VCaP (cell line): Measurements from ENCODE around the gene GLOD4.
"Not testable (repeated sequence)": the region's sequence is repeated elsewhere in the genome, so short reads cannot be mapped to it uniquely, and the experiment has no call there.

ENCODE experiments used
- H3K27ac ChIP-seq: fragments of 450-650 bp; 2 replicates; pipeline ENCODE4 v1.5.1; 2017
- TF ChIP-seq, protein P1 (sequence below): fragments of 450-650 bp; conservative IDR thresholded peaks from 2 replicates; pipeline ENCODE4 v1.5.1; 2017; ENCODE audit warnings: mild to moderate bottlenecking, moderate library complexity

GLOD4 gene

DNA sequence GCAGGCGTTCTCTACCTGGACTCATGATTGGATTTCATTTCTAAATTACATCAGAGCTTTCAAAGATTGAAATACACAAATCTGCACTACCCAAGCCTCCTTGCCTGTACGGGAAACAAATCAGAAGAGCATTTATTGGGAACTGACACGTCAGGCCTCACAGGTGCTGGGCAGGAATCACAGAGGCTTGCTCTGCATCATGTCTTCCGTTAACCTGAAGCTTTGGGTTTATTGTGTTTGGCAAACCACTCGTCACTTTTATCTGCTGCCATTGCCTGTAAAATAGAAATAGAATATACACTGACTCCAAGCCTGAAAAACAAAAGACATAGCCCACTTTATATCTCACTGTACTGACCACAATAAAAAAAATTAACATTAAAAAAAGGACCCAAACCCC lies 22.1 kb downstream of the GLOD4 start:
- TF ChIP-seq, protein P1, sequence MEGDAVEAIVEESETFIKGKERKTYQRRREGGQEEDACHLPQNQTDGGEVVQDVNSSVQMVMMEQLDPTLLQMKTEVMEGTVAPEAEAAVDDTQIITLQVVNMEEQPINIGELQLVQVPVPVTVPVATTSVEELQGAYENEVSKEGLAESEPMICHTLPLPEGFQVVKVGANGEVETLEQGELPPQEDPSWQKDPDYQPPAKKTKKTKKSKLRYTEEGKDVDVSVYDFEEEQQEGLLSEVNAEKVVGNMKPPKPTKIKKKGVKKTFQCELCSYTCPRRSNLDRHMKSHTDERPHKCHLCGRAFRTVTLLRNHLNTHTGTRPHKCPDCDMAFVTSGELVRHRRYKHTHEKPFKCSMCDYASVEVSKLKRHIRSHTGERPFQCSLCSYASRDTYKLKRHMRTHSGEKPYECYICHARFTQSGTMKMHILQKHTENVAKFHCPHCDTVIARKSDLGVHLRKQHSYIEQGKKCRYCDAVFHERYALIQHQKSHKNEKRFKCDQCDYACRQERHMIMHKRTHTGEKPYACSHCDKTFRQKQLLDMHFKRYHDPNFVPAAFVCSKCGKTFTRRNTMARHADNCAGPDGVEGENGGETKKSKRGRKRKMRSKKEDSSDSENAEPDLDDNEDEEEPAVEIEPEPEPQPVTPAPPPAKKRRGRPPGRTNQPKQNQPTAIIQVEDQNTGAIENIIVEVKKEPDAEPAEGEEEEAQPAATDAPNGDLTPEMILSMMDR, result no peak
- peak overlapping the region; percentile 82 for H3K27ac ChIP-seq

DNA sequence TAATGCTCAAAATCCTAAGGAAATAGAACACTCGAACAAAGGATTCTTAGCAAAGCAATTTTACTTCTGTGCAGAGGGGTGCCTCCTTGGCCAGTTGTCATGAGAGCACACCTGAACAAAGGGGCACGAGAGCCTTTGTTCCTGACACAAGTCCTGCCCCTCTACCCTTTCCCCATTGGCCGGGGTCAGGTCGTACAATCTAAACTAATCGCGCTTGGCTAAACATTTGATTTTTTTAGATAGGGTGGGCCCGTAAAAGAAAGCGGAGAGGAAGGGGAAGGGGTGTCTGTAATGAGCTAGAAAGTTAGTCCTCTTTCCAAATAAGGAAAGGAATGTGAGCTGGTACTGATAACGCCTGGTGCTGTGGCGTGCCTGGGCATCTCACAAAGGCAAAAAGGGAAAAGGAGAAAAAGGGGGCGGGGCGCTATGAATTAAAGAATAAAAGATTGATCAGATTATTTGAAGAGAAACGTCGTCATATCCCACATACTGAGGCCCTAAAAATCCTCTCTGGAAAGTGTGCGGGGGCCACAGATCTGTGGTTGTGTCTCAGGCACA lies 26.0 kb downstream of the GLOD4 start:
- H3K27ac ChIP-seq, result not testable (repeated sequence)

DNA sequence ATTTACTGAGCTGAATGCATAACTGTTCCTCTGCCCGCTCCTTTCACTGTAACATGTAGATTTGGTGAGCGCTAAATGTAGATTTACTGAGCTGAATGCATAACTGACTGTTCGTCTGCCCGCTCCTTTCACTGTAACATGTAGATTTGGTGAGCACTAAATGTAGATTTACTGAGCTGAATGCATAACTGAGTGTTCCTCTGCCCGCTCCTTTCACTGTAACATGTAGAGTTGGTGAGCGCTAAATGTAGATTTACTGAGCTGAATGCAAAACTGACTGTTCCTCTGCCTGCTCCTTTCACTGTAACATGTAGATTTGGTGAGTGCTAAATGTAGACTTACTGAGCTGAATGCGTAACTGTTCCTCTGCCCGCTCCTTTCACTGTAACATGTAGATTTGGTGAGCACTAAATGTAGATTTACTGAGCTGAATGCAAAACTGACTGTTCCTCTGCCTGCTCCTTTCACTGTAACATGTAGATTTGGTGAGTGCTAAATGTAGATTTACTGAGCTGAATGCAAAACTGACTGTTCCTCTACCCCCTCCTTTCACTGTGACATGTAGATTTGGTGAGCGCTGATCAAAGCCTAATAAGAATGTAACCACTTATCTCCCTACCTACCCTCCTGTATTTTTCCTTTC lies 26.6 kb downstream of the GLOD4 start:
- not testable (repeated sequence) for H3K27ac ChIP-seq

DNA sequence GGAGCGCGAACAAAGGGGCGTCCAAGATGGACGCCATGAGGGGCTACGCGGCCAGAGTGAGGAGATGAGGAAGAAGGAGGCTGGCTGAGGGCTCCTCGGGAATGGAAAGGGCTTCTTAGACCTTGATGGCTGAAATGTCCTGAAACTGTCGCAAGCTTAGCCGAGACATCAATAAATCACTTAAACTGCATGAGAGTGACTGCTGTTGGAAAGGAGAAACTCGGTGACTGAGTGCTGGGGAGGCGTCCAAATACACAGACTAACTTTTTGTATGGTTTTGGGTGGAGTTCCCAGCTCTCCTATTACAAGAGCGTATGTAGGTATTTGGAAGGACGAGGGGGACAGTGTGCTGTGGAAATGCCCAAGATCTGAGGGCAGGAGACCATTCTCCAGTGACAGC lies 28.7 kb downstream of the GLOD4 start:
- no peak overlapping the region for H3K27ac ChIP-seq
- TF ChIP-seq, protein P1, result no peak

DNA sequence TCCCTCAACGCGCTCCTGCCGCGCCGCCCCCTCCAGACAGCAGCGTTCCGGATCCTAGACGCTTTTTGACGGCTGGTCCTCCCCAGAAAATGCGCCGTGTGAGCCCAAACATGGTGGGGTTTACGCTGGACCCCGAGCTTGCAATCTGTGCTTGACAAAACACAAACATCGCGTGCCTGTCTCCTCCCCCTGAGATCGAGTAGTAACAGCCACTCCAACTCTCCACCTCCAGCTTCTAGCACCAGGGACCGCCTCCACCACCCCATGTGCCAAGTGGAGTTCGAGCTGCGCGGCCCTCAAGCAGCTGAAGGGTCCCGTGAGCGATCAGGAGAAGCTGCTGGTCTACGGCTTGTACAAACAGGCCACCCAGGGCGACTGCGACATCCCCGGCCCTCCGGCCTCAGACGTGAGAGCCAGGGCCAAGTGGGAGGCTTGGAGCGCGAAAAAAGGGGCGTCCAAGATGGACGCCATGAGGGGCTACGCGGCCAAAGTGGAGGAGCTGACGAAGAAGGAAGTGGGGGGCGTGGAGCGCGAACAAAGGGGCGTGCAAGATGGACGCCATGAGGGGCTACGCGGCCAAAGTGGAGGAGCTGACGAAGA lies 29.4 kb downstream of the GLOD4 start:
- TF ChIP-seq, protein P1, result no peak
- H3K27ac ChIP-seq, result peak overlapping the region; percentile 95

DNA sequence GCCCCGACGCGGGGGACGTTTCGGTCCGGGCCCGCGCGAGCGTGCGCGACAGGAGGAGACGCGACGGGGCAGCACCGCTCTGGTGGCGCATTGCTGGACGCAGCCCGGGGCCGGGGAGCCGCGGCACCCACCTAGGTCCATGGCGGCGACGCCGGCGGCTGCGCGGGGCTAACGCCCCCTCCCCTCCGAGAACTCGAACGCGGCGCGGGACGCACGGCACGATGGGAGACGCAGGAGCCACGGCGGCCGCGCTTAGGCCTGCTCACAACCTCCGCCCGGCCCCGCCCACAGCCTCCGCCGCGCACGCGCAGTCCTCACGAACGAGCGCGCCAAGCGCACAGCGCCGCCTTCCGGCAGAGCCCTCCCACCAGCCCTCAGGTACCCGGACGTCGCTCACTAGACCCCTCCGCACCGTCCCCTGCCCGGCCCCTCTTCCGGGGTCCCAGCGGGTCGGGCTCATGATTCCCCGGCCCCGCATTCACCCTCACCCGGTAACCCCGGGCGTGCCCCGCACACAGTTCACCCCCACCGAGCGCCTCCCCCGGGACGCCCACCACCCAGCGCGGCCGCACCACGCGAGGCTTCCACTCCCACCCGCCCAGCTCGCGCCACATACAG lies 30.0 kb downstream of the GLOD4 start, which contains the start of gene GEMIN4:
TSS of gene GEMIN4 (minus strand) at position 263 of the 618 bp plus-strand sequence. CDS start at position 141, 122 bp downstream.
- TF ChIP-seq, protein P1, result peak; percentile 96
- H3K27ac ChIP-seq, result peak within 1 kb of the TSS; percentile 95

DNA sequence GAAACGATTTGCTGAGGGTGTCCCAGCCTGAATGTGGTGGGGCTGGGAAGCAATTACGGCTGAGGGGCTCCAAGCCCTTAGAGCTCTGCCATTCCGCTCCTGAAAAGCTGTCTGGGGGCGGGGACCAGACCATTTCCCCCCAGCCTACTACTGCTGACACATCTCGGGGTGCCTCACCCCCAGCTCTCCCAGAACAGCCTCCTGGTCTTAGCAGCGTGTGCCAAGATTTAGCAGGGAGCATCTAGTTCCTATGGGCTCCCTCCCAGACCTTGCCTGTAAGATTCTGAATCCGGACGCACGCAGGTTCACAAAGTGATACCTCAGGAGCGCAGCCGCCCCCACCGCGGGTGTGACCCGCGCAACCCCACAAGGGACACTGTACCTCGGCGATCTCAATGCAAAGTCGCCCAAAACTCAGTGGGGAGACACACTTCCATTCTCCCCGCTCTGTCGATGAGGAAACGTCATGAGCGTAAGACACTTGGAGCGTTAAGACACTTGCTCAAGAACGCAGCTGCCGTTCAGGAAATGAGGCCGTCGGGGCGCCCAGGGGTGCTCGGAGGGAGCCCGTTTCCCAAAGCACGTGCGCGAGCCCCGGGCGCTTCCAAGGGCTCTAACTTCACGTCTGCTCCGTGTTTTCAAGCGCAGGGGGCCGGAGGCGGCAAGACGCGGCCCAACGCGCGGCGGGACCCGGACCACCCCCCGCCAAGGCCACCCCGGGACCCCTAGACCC lies 30.6 kb downstream of the GLOD4 start:
- TF ChIP-seq, protein P1, result no peak
- H3K27ac ChIP-seq, result peak overlapping the region; percentile 95

DNA sequence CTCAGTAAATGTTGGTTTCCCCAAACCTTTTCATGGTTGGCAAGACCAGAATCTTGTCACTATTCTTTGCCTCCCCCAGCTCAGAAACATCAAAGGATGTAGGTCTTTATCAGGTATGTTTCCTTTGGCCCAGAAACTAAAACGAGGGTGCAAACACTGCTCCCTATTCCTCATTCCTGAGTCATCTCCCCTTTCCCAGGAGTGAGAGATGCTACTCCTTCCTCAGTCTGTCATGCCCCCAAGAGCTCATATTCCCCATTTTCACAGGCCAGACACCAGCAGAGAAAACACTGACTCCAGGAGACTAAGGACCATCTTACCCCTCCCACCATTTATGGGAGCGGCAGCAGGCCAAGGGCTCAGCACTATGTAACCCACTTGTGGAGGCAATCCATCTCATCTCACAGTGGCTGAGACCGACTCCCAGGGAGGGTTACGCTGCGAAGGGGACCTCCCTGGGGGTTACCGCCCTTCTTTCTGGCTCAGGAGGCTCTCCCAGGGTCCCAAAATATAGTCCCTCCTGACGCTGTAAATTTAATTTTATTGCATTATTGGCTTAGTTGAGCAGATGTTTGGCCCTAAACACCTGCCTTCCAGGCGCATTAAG lies 31.5 kb downstream of the GLOD4 start:
- peak overlapping the region; percentile 95 for H3K27ac ChIP-seq
- TF ChIP-seq, protein P1, result no peak

DNA sequence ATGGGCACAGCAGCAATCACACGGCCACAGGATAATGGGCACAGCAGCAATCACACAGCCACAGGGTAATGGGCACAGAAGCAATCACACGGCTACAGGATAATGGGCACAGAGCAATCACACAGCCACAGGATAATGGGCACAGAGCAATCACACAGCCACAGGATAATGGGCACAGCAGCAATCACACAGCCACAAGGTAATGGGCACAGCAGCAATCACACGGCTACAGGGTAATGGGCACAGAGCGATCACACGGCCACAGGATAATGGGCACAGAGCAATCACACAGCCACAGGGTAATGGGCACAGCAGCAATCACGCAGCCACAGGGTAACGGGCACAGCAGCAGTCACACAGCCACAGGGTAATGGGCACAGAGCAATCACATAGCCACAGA lies 32.7 kb downstream of the GLOD4 start:
- H3K27ac ChIP-seq, result peak overlapping the region; percentile 95; the same call in 1 of the 2 replicates

DNA sequence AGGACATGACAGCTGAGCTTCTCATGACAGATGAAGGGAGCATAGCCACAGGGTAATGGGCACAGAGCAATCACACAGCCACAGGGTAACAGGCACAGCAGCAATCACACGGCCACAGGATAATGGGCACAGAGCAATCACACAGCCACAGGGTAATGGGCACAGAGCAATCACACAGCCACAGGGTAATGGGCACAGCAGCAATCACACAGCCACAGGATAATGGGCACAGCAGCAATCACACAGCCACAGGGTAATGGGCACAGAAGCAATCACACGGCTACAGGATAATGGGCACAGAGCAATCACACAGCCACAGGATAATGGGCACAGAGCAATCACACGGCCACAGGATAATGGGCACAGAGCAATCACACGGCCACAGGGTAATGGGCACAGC lies 33.5 kb downstream of the GLOD4 start:
- H3K27ac ChIP-seq, result 0 out of 2 replicates have a peak overlapping the region, but pooled peaks have one; percentile 18
